GM23338 (cell line): ENCODE data around the gene CLDN15.
"Not testable (repeated sequence)": the region's sequence is repeated elsewhere in the genome, so short reads cannot be mapped to it uniquely, and the experiment has no call there.

Experiments used
- CREB1 ChIP-seq: fragments of 250-450 bp; sonication (Bioruptor Pico); IDR thresholded peaks from 2 replicates; pipeline ENCODE4 v1.5.0; 2020; ENCODE audit warnings: low read depth, mild to moderate bottlenecking, moderate library complexity
- CTCF ChIP-seq, 2 experiments: fragments of 200-600 bp in 1 of 2; sonication (generic) in 1 of 2; conservative IDR thresholded peaks; 2 replicates each; pipeline versions ENCODE4 v1.5.1 to v1.6.1; 2016 to 2017; ENCODE audit warnings: antibody characterized with exemption in 2 of 2, low read depth in 2 of 2, mild to moderate bottlenecking in 2 of 2, moderate library complexity in 1 of 2
- EZH2 ChIP-seq: fragments of 200-600 bp; sonication (generic); IDR thresholded peaks from one replicate; pipeline ENCODE4 v1.8.0; 2017; ENCODE audit warnings: antibody characterized with exemption, mild to moderate bottlenecking, low read depth; ENCODE audit not compliant: unreplicated experiment
- EZH2phosphoT487 ChIP-seq: fragments of 200-600 bp; sonication (generic); IDR thresholded peaks from one replicate; pipeline ENCODE4 v1.8.1; 2018; ENCODE audit warnings: antibody characterized with exemption; ENCODE audit not compliant: unreplicated experiment
- JUNB ChIP-seq: IDR thresholded peaks from one replicate; pipeline ENCODE4 v1.6.1; 2016; ENCODE audit warnings: antibody characterized with exemption; ENCODE audit not compliant: unreplicated experiment
- POLR2AphosphoS5 ChIP-seq: IDR thresholded peaks from 2 replicates; pipeline ENCODE4 v1.6.1; 2016; ENCODE audit warnings: antibody characterized with exemption, low read depth
- REST ChIP-seq: IDR thresholded peaks from one replicate; pipeline ENCODE4 v1.6.1; 2018; ENCODE audit warnings: antibody characterized with exemption; ENCODE audit not compliant: unreplicated experiment
- STAT1 ChIP-seq: IDR thresholded peaks from one replicate; pipeline ENCODE4 v1.6.1; 2016; ENCODE audit warnings: antibody characterized with exemption; ENCODE audit not compliant: unreplicated experiment
- ZNF114 ChIP-seq: fragments of 250-450 bp; sonication (Bioruptor Pico); IDR thresholded peaks from 2 replicates; pipeline ENCODE4 v1.5.0; 2020; ENCODE audit warnings: mild to moderate bottlenecking, moderate library complexity
- TF ChIP-seq, protein P1 (sequence below): IDR thresholded peaks from 2 replicates; pipeline ENCODE4 v1.6.1; 2016; ENCODE audit warnings: antibody characterized with exemption

DNA sequence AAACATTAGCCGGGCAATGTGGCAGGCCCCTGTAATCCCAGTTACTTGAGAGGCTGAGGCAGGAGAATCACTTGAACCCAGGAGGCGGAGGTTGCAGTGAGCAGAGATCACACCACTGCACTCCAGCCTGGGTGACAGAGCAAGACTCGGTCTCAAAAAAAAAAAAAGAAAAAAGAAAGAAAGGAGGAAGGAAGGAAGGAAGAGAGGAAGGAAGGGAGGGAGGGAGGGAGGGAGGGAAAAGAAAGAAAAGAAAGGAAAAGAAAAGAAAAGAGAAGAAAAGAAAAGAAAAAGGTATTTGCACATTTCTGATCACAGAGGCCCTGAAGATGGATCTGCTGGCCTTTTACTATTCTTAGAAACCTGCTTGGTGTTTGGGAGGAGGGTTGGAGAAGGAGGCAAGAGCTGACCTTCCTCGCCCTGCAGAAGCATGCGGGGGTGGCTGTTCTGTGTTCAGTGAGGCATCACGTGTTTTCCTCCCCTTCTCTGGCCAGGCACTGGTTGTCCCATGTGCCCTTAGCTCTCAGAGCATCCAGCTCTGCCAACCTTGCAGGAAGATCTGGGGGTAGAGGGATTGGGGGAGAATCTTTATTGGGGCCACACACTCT, 26.6 kb upstream of the CLDN15 start:
- TF ChIP-seq POLR2AphosphoS5; CTCF (conservative IDR thresholded peaks at IDR 0.05; ENCODE audit: low read depth in 2 of 2); EZH2; REST; CREB1 (CRISPR knock-in tag); EZH2phosphoT487; STAT1; JUNB; ZNF114 (CRISPR knock-in tag): not testable (repeated sequence)
- TF ChIP-seq, protein P1, sequence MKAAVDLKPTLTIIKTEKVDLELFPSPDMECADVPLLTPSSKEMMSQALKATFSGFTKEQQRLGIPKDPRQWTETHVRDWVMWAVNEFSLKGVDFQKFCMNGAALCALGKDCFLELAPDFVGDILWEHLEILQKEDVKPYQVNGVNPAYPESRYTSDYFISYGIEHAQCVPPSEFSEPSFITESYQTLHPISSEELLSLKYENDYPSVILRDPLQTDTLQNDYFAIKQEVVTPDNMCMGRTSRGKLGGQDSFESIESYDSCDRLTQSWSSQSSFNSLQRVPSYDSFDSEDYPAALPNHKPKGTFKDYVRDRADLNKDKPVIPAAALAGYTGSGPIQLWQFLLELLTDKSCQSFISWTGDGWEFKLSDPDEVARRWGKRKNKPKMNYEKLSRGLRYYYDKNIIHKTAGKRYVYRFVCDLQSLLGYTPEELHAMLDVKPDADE = not testable (repeated sequence)
